ENCODE data around the gene CNTNAP2.
"Not testable (repeated sequence)": the region's sequence is repeated elsewhere in the genome, so short reads cannot be mapped to it uniquely, and the experiment has no call there.

The CNTNAP2 gene

GRCh38 chr7:147595042-147595441 lies 1478.4 kb downstream of the CNTNAP2 start:
- DNase-seq = no peak

GRCh38 chr7:147598687-147599086 lies 1482.1 kb downstream of the CNTNAP2 start:
- not testable (repeated sequence) for DNase-seq

GRCh38 chr7:147605323-147605722 lies 1488.7 kb downstream of the CNTNAP2 start:
- DNase-seq = no peak

- no peak for DNase-seq
Observed at GRCh38 chr7:147607157-147607800, 1490.7 kb downstream of the CNTNAP2 start.

GRCh38 chr7:147611431-147611830 lies 1494.8 kb downstream of the CNTNAP2 start:
- DNase-seq = no peak

GRCh38 chr7:147635288-147635687 lies 1518.7 kb downstream of the CNTNAP2 start:
- DNase-seq = no peak

- DNase-seq = no peak
Observed at GRCh38 chr7:147636553-147636952, 1520.0 kb downstream of the CNTNAP2 start.

GRCh38 chr7:147638566-147638965 lies 1522.0 kb downstream of the CNTNAP2 start:
- no peak for DNase-seq

GRCh38 chr7:147639037-147639436 lies 1522.4 kb downstream of the CNTNAP2 start:
- no peak for DNase-seq

- no peak for DNase-seq
Observed at GRCh38 chr7:147639751-147640150, 1523.2 kb downstream of the CNTNAP2 start.

GRCh38 chr7:147640821-147641220 lies 1524.2 kb downstream of the CNTNAP2 start:
- DNase-seq = no peak

- DNase-seq = no peak
Observed at GRCh38 chr7:147646568-147646967, 1530.0 kb downstream of the CNTNAP2 start.

GRCh38 chr7:147650991-147651390 lies 1534.4 kb downstream of the CNTNAP2 start:
- no peak for DNase-seq

- DNase-seq = no peak
Observed at GRCh38 chr7:147651601-147652000, 1535.0 kb downstream of the CNTNAP2 start.

GRCh38 chr7:147653456-147653855 lies 1536.9 kb downstream of the CNTNAP2 start:
- no peak for DNase-seq

- no peak for DNase-seq
Observed at GRCh38 chr7:147658392-147658967, 1541.9 kb downstream of the CNTNAP2 start.

- DNase-seq = no peak
Observed at GRCh38 chr7:147659036-147659995, 1542.7 kb downstream of the CNTNAP2 start.

- DNase-seq = no peak
Observed at GRCh38 chr7:147664541-147664940, 1547.9 kb downstream of the CNTNAP2 start.

- no peak for DNase-seq
Observed at GRCh38 chr7:147670759-147671158, 1554.2 kb downstream of the CNTNAP2 start.

- DNase-seq = no peak
Observed at GRCh38 chr7:147674705-147675104, 1558.1 kb downstream of the CNTNAP2 start.

GRCh38 chr7:147678943-147679342 lies 1562.3 kb downstream of the CNTNAP2 start:
- no peak for DNase-seq

GRCh38 chr7:147681530-147681929 lies 1564.9 kb downstream of the CNTNAP2 start:
- no peak for DNase-seq

GRCh38 chr7:147700702-147701101 lies 1584.1 kb downstream of the CNTNAP2 start:
- no peak for DNase-seq

- no peak for DNase-seq
Observed at GRCh38 chr7:147707926-147708325, 1591.3 kb downstream of the CNTNAP2 start.
